Measurements from ENCODE around the gene AANAT. TPM values are rescaled to one million over a fixed set of nuclear protein-coding genes. Genes with fewer than 3 reads are reported as not detected.

The AANAT gene
- total RNA-seq: 0.18 TPM in 1 of 2 replicates, not detected in the other

GRCh38 chr17:76467366-76467765 lies at the start of gene AANAT:
Gene AANAT, plus strand, starts transcription at chr17:76467603. Its CDS starts 1,144 bp downstream, at chr17:76468747.
- Mint-ChIP-seq H3K36me3 (ENCODE audit: low read depth) (peaks cover 6% of the 10 kb centered on the region), H3K4me1 (ENCODE audit: low read depth) (peaks cover 2% of the 10 kb centered on the region)

GRCh38 chr17:76419576-76420260 lies 47.7 kb upstream of the AANAT start:
- no peak overlapping the region for H3K27ac Mint-ChIP-seq
- peaks cover 3% of the 10 kb centered on the region for H3K36me3 Mint-ChIP-seq (ENCODE audit: low read depth)
- H3K4me3 Mint-ChIP-seq (ENCODE audit: low read depth): no peak overlapping the region
- H3K9me3 Mint-ChIP-seq: no peaks in the 10 kb centered on the region
- intact Hi-C loops (cut with micrococcal nuclease): no loop called here
- no peak for DNase-seq (ENCODE audit: low spot score)
- H3K27me3 Mint-ChIP-seq (ENCODE audit: low read depth): no peaks in the 10 kb centered on the region
- H3K4me1 Mint-ChIP-seq (ENCODE audit: low read depth): peaks cover 1% of the 10 kb centered on the region

More at GRCh38 chr17:76467366-76467765, at the start of gene AANAT:
- Mint-ChIP-seq H3K27me3 (ENCODE audit: low read depth) (peaks cover 2% of the 10 kb centered on the region), H3K9me3 (no peaks in the 10 kb centered on the region), H3K27ac (no peak within 1 kb of the TSS), H3K4me3 (ENCODE audit: low read depth) (no peak within 1 kb of the TSS)
- DNase-seq (ENCODE audit: low spot score): no peak
- intact Hi-C loops (cut with micrococcal nuclease): no loop called here

GRCh38 chr17:76420356-76421043 lies 46.9 kb upstream of the AANAT start:
- no peak for DNase-seq (ENCODE audit: low spot score)
- H3K9me3 Mint-ChIP-seq: no peaks in the 10 kb centered on the region
- H3K36me3 Mint-ChIP-seq (ENCODE audit: low read depth): peaks cover 3% of the 10 kb centered on the region
- intact Hi-C loops (cut with micrococcal nuclease): no loop called here
- peaks cover 1% of the 10 kb centered on the region for H3K4me1 Mint-ChIP-seq (ENCODE audit: low read depth)
- H3K27me3 Mint-ChIP-seq (ENCODE audit: low read depth): no peaks in the 10 kb centered on the region
- no peak overlapping the region for H3K27ac Mint-ChIP-seq
- H3K4me3 Mint-ChIP-seq (ENCODE audit: low read depth): no peak overlapping the region

- peaks cover 3% of the 10 kb centered on the region for H3K36me3 Mint-ChIP-seq (ENCODE audit: low read depth)
- DNase-seq (ENCODE audit: low spot score): no peak
- no peak overlapping the region for H3K27ac Mint-ChIP-seq
- H3K9me3 Mint-ChIP-seq: no peaks in the 10 kb centered on the region
- peaks cover 1% of the 10 kb centered on the region for H3K4me1 Mint-ChIP-seq (ENCODE audit: low read depth)
- H3K4me3 Mint-ChIP-seq (ENCODE audit: low read depth): no peak overlapping the region
- H3K27me3 Mint-ChIP-seq (ENCODE audit: low read depth): no peaks in the 10 kb centered on the region
- intact Hi-C loops (cut with micrococcal nuclease): no loop called here
Observed at GRCh38 chr17:76421044-76421407, 46.4 kb upstream of the AANAT start.

GRCh38 chr17:76422406-76422805 lies 45.0 kb upstream of the AANAT start:
- Mint-ChIP-seq H3K27me3 (ENCODE audit: low read depth) (no peaks in the 10 kb centered on the region), H3K36me3 (ENCODE audit: low read depth) (peaks cover 3% of the 10 kb centered on the region), H3K9me3 (no peaks in the 10 kb centered on the region), H3K4me3 (ENCODE audit: low read depth) (no peak overlapping the region), H3K27ac (no peak overlapping the region), H3K4me1 (ENCODE audit: low read depth) (peaks cover 1% of the 10 kb centered on the region)
- no peak for DNase-seq (ENCODE audit: low spot score)
- intact Hi-C loops (cut with micrococcal nuclease): no loop called here

GRCh38 chr17:76422860-76423259 lies 44.5 kb upstream of the AANAT start:
- Mint-ChIP-seq H3K4me3 (ENCODE audit: low read depth) (no peak overlapping the region), H3K27ac (no peak overlapping the region), H3K27me3 (ENCODE audit: low read depth) (no peaks in the 10 kb centered on the region), H3K9me3 (no peaks in the 10 kb centered on the region), H3K36me3 (ENCODE audit: low read depth) (no peaks in the 10 kb centered on the region), H3K4me1 (ENCODE audit: low read depth) (peaks cover 1% of the 10 kb centered on the region)
- intact Hi-C loops (cut with micrococcal nuclease): no loop called here
- DNase-seq (ENCODE audit: low spot score): no peak

- Mint-ChIP-seq H3K36me3 (ENCODE audit: low read depth) (peaks cover 4% of the 10 kb centered on the region), H3K4me3 (ENCODE audit: low read depth) (no peak overlapping the region), H3K4me1 (ENCODE audit: low read depth) (peaks cover 4% of the 10 kb centered on the region), H3K9me3 (no peaks in the 10 kb centered on the region), H3K27ac (no peak overlapping the region), H3K27me3 (ENCODE audit: low read depth) (no peaks in the 10 kb centered on the region)
- intact Hi-C loops (cut with micrococcal nuclease): no loop called here
- no peak for DNase-seq (ENCODE audit: low spot score)
Observed at GRCh38 chr17:76426853-76427252, 40.5 kb upstream of the AANAT start.

- DNase-seq (ENCODE audit: low spot score): no peak
- no peaks in the 10 kb centered on the region for H3K27me3 Mint-ChIP-seq (ENCODE audit: low read depth)
- no peak overlapping the region for H3K27ac Mint-ChIP-seq
- H3K36me3 Mint-ChIP-seq (ENCODE audit: low read depth): peaks cover 4% of the 10 kb centered on the region
- intact Hi-C loops (cut with micrococcal nuclease): no loop called here
- H3K9me3 Mint-ChIP-seq: no peaks in the 10 kb centered on the region
- peaks cover 7% of the 10 kb centered on the region for H3K4me1 Mint-ChIP-seq (ENCODE audit: low read depth)
- H3K4me3 Mint-ChIP-seq (ENCODE audit: low read depth): no peak overlapping the region
Observed at GRCh38 chr17:76427501-76428231, 39.7 kb upstream of the AANAT start.

- intact Hi-C loops (cut with micrococcal nuclease): no loop called here
- no peak overlapping the region for H3K4me3 Mint-ChIP-seq (ENCODE audit: low read depth)
- peaks cover 4% of the 10 kb centered on the region for H3K36me3 Mint-ChIP-seq (ENCODE audit: low read depth)
- no peak for DNase-seq (ENCODE audit: low spot score)
- H3K9me3 Mint-ChIP-seq: no peaks in the 10 kb centered on the region
- no peaks in the 10 kb centered on the region for H3K27me3 Mint-ChIP-seq (ENCODE audit: low read depth)
- H3K27ac Mint-ChIP-seq: no peak overlapping the region
- H3K4me1 Mint-ChIP-seq (ENCODE audit: low read depth): peaks cover 7% of the 10 kb centered on the region
Observed at GRCh38 chr17:76428511-76428910, 38.9 kb upstream of the AANAT start.

- no peak overlapping the region for H3K4me3 Mint-ChIP-seq (ENCODE audit: low read depth)
- peaks cover 7% of the 10 kb centered on the region for H3K4me1 Mint-ChIP-seq (ENCODE audit: low read depth)
- no peaks in the 10 kb centered on the region for H3K27me3 Mint-ChIP-seq (ENCODE audit: low read depth)
- intact Hi-C loops (cut with micrococcal nuclease): no loop called here
- DNase-seq (ENCODE audit: low spot score): no peak
- peaks cover 4% of the 10 kb centered on the region for H3K36me3 Mint-ChIP-seq (ENCODE audit: low read depth)
- no peaks in the 10 kb centered on the region for H3K9me3 Mint-ChIP-seq
- no peak overlapping the region for H3K27ac Mint-ChIP-seq
Observed at GRCh38 chr17:76431509-76431908, 35.9 kb upstream of the AANAT start.

GRCh38 chr17:76432004-76432403 lies 35.4 kb upstream of the AANAT start:
- Mint-ChIP-seq H3K27ac (no peak overlapping the region), H3K4me1 (ENCODE audit: low read depth) (peaks cover 7% of the 10 kb centered on the region), H3K9me3 (no peaks in the 10 kb centered on the region), H3K36me3 (ENCODE audit: low read depth) (peaks cover 4% of the 10 kb centered on the region), H3K27me3 (ENCODE audit: low read depth) (no peaks in the 10 kb centered on the region), H3K4me3 (ENCODE audit: low read depth) (no peak overlapping the region)
- intact Hi-C loops (cut with micrococcal nuclease): no loop called here
- no peak for DNase-seq (ENCODE audit: low spot score)

- H3K9me3 Mint-ChIP-seq: no peaks in the 10 kb centered on the region
- no peaks in the 10 kb centered on the region for H3K27me3 Mint-ChIP-seq (ENCODE audit: low read depth)
- peaks cover 7% of the 10 kb centered on the region for H3K4me1 Mint-ChIP-seq (ENCODE audit: low read depth)
- intact Hi-C loops (cut with micrococcal nuclease): no loop called here
- no peak overlapping the region for H3K4me3 Mint-ChIP-seq (ENCODE audit: low read depth)
- H3K27ac Mint-ChIP-seq: no peak overlapping the region
- no peak for DNase-seq (ENCODE audit: low spot score)
- peaks cover 4% of the 10 kb centered on the region for H3K36me3 Mint-ChIP-seq (ENCODE audit: low read depth)
Observed at GRCh38 chr17:76432712-76433336, 34.6 kb upstream of the AANAT start.

All from activated T-helper 2 cell treated with anti-CD3 and anti-CD28 coated beads, Interferon-gamma antibody, Interleukin-2, Interleukin-4, amounts not matched to agents 10 μg/mL and 5 μg/mL and 100 μg/mL, durations not matched to agents 14 hours and 24 hours and 36 hours (primary cell).